Rectal smooth muscle tissue (tissue), 1 donor: ENCODE data around the gene IL4I1.

Source experiments
- H3K27ac ChIP-seq: one replicate; pipeline ENCODE4 v1.7.0; 2013; ENCODE audit warnings: low read depth, low read length, inconsistent platforms
- H3K27me3 ChIP-seq: one replicate; pipeline ENCODE4 v1.7.0; 2013; ENCODE audit warnings: low read length; ENCODE audit not compliant: control insufficient read depth, insufficient read depth
- H3K36me3 ChIP-seq: one replicate; pipeline ENCODE4 v1.7.0; 2013; ENCODE audit warnings: low read length; ENCODE audit not compliant: control insufficient read depth, insufficient read depth
- H3K4me1 ChIP-seq: one replicate; pipeline ENCODE4 v1.7.0; 2013; ENCODE audit warnings: low read length; ENCODE audit not compliant: control insufficient read depth, insufficient read depth
- H3K4me3 ChIP-seq: one replicate; pipeline ENCODE4 v1.7.0; 2013; ENCODE audit warnings: low read length
- H3K9ac ChIP-seq: one replicate; pipeline ENCODE4 v1.7.0; 2013; ENCODE audit warnings: low read length

Gene IL4I1

DNA sequence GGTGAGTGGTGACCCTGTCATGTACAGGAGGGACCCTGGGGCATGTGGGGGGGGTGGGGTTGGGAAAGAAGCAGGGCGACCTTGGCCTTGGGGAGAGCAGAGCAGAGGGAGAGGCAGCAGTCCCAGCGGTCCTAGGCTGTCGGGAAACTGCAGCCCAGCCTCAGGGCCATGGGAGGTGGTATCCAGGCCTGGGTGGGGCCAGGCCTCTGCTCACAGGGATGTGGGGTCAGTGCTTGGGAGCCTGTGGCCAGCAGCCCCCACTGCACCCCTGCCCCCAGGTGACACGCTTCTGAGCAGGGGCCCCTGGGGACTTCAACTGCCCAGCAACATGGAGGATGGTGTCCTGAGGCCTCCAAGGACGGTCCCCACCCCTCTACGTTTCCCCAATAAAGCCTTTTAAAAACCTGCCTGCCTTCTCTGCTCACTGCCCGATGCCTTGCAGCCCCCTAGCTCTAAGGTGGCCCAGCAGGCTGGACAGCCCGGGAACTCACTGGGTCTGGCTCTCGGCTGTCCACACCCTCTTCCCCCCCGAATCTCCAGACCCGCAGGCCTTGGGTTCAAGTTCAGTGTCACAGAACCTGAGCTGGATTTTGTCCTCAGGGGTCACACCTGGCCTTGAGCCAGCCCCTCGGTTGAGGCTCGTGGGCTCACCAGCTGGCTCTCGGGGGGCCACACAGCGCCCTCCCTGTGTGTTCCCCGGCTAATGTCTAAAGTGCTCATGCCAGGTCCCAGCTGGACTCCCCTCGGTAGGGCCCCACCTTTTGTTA is 36.2 kb downstream of the IL4I1 start:
- Histone ChIP-seq H3K27me3 (no peaks in the 10 kb centered on the region), H3K4me1 (no peaks in the 10 kb centered on the region), H3K9ac (no peak overlapping the region), H3K36me3 (peaks cover 34% of the 10 kb centered on the region), H3K4me3 (no peak overlapping the region), H3K27ac (peak overlapping the region; percentile 45)

DNA sequence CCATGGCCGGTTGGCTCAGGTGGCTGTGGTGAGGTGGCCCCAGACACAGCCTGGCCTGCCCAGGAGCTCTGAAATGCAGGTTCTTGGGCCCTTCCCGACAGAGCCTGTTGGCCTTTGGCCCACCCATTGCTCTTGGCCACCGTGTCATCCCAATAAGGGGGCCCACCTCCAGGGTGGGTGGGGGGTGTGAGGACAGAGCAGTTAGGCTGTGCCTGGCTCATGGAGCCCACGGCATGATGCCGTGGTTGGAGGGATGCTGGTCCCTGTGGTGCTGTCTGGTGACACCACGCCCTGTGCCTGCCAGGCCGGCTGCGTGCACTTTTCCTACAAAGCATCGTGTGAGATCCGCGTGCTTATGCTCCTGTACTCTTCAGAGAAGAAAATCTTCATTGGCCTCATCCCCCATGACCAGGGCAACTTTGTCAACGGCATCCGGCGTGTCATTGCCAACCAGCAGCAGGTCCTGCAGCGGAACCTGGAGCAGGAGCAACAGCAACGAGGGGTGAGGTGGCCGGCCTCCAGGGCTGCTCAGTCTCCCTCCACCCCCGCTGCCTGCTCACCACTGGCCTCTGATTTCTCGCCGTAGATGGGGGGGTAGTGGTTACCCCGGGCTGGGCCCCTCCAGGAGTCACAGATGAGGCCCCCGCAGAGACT is 36.9 kb downstream of the IL4I1 start:
- no peak overlapping the region for H3K27ac ChIP-seq

DNA sequence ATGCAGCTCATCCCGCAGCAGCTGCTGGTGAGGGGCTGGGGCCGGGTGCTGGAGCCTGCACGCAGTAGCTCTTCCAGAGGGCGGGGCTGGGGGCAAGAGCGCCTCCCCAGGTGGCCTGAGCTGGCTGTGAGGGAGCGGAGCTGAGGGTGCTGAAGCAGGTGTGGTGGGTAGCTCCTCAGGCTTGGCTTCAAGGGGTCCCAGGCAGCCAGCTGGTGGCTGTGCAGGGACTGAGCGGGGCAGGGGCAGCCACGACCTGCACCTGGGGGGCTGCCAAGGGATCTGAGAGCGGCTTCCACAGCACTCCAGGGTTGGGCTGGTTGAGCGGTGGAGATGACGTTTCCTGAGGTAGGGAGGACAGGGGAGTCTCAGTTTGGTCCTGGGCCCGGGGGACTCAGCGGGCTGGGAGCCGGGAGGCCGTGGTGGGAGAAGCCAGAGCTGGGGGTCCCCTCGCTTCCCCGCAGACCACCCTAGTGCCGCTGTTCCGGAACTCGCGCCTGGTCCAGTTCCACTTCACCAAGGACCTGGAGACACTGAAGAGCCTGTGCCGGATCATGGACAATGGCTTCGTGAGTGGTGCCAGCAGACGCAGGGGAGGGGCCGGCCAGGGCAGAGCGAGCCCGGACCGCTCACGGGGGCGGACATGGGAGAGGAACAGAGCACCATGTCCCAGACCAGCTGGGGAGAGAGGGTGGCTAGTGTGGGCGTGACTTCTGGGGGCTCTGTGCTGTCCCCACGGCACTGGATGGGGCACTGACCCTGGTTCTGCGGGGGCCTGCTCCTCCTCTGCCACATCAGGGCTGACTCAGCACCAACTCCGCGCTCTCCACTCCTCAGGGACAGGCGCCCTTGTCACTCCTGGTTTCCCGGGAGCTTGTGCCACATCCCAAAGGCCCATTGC is 38.4 kb downstream of the IL4I1 start:
- no peak overlapping the region for H3K9ac ChIP-seq

More for the DNA sequence above, 36.9 kb downstream of the IL4I1 start:
- Histone ChIP-seq H3K9ac (no peak overlapping the region), H3K27me3 (no peaks in the 10 kb centered on the region), H3K4me3 (no peak overlapping the region), H3K36me3 (peaks cover 32% of the 10 kb centered on the region), H3K4me1 (no peaks in the 10 kb centered on the region)

GRCh38 chr19:49857838-49858087 is 38.9 kb downstream of the IL4I1 start:
- H3K9ac ChIP-seq: no peak overlapping the region
- H3K4me3 ChIP-seq: no peak overlapping the region
- no peaks in the 10 kb centered on the region for H3K27me3 ChIP-seq
- H3K27ac ChIP-seq: no peak overlapping the region
- H3K4me1 ChIP-seq: peaks cover 3% of the 10 kb centered on the region
- peaks cover 26% of the 10 kb centered on the region for H3K36me3 ChIP-seq

More for the DNA sequence above, 38.4 kb downstream of the IL4I1 start:
- H3K27ac ChIP-seq: no peak overlapping the region
- H3K4me3 ChIP-seq: no peak overlapping the region
- H3K4me1 ChIP-seq: peaks cover 2% of the 10 kb centered on the region
- H3K36me3 ChIP-seq: peaks cover 26% of the 10 kb centered on the region
- H3K27me3 ChIP-seq: no peaks in the 10 kb centered on the region

DNA sequence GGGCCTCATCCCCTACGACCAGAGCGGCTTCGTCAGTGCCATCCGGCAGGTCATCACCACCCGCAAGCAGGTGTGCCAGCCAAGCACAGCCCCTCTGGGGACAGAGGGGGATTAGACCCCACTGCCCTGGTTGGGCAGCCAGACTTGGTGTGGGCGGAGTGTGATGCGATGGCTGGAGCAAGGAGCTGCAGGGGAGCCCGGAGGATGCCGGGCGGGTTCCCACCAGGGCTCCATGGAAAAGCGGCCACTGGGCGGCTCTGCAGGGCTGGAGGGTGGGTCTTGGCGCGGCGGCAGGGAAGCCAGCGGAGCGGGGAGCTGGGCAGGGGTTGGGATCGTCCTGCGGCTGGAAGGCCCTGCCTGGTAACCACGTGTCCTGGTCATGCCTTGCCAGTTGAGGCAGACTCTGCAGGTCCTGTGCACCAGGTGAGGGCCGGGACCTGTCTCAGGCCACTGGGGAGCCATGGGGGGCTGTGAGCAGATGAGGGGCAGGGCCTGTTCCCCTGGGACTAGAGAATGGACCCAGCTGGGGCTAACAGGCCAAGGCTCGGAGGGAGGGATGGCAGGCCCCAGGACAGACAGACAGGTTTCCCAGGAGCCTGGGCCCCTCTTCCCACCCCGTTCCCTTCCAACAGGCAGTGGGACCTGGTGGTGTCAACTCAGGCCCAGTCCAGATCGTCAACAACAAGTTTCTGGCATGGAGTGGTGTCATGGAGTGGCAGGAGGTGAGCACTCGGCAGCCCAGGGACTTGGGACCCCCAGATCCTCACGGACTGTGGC is 39.4 kb downstream of the IL4I1 start:
- Histone ChIP-seq H3K36me3 (peaks cover 26% of the 10 kb centered on the region), H3K27ac (no peak overlapping the region), H3K27me3 (no peaks in the 10 kb centered on the region), H3K9ac (no peak overlapping the region), H3K4me1 (peaks cover 8% of the 10 kb centered on the region), H3K4me3 (no peak overlapping the region)

- H3K27me3 ChIP-seq: no peaks in the 10 kb centered on the region
- no peak overlapping the region for H3K4me3 ChIP-seq
- H3K4me1 ChIP-seq: peaks cover 12% of the 10 kb centered on the region
- H3K36me3 ChIP-seq: peaks cover 26% of the 10 kb centered on the region
- H3K27ac ChIP-seq: no peak overlapping the region
- no peak overlapping the region for H3K9ac ChIP-seq
These were observed 40.1 kb downstream of the IL4I1 start for GRCh38 chr19:49856574-49857021.

GRCh38 chr19:49855676-49856573 is 40.8 kb downstream of the IL4I1 start:
- peaks cover 26% of the 10 kb centered on the region for H3K36me3 ChIP-seq
- H3K9ac ChIP-seq: no peak overlapping the region
- H3K27me3 ChIP-seq: no peaks in the 10 kb centered on the region
- no peak overlapping the region for H3K27ac ChIP-seq
- H3K4me3 ChIP-seq: no peak overlapping the region
- H3K4me1 ChIP-seq: peaks cover 12% of the 10 kb centered on the region

DNA sequence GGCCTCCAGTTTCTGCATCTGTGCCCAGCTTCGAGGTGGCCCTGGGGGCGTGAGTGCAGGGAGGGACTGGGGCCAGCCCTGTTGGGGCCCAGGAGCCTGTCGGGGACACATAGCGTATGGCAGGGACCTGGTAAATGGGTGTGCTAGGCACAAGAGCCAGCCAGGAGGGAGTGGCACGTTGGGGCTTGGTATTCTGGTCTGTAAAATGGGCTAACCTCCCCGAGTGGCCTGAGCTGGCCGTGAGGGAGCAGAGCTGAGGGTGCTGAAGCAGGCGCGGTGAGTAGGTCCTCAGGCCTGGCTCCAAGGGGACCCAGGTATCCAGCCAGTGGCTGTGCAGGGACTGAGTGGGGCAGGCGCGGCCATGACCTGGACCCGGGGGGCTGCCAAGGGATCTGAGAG is 41.4 kb downstream of the IL4I1 start:
- Histone ChIP-seq H3K9ac (no peak overlapping the region), H3K36me3 (peaks cover 23% of the 10 kb centered on the region), H3K27me3 (no peaks in the 10 kb centered on the region), H3K4me3 (no peak overlapping the region), H3K4me1 (peaks cover 13% of the 10 kb centered on the region), H3K27ac (no peak overlapping the region)

DNA sequence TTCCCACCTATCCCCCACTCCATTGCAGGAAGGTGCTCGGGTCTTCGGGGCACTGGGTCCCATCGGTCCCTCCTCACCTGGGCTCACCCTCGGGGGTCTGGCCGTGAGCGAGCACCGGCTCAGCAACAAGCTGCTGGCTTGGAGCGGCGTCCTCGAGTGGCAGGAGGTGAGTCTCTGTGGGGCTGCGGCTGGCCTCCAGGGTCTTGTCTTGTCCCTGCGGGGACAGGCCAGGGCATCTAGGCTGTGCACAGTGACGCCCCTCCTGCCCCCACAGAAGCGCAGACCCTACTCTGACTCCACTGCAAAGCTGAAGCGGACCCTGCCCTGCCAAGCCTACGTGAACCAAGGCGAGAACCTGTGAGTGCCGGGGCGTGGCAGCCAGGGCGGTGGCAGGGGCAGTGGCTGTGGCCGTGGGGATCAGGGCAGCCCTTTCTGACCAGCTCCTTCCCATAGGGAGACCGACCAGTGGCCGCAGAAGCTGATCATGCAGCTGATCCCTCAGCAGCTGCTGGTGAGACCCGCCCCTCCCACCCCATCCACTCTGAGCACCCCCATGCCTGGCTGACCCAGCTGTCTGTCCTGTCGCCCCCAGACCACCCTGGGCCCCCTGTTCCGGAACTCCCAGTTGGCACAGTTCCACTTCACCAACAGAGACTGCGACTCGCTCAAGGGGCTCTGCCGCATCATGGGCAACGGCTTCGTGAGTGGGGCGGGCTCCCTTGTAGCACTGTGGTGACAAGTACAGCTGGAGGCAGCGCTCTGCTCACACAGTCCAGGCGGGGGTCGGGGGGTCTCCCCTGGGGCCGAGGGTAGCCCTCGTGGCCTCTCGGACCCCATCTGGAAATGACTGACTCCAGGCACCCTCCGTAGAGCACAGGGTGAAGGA is 42.1 kb downstream of the IL4I1 start:
- Histone ChIP-seq H3K4me3 (no peak overlapping the region), H3K36me3 (peaks cover 22% of the 10 kb centered on the region), H3K4me1 (peaks cover 19% of the 10 kb centered on the region), H3K9ac (no peak overlapping the region), H3K27me3 (no peaks in the 10 kb centered on the region), H3K27ac (no peak overlapping the region)

- Histone ChIP-seq H3K36me3 (peaks cover 20% of the 10 kb centered on the region), H3K4me3 (no peak overlapping the region), H3K9ac (no peak overlapping the region), H3K27me3 (no peaks in the 10 kb centered on the region), H3K27ac (no peak overlapping the region), H3K4me1 (peaks cover 19% of the 10 kb centered on the region)
These were observed 42.8 kb downstream of the IL4I1 start for GRCh38 chr19:49853852-49854377.
